Measurements from ENCODE around the gene GRIN2A.

The GRIN2A gene

GRCh38 chr16:10121897-10122425 lies 60.3 kb downstream of the GRIN2A start:
- no peaks in the 10 kb centered on the region for H3K36me3 ChIP-seq (ENCODE audit: control insufficient read depth, insufficient read depth, low read length)
- H3K4me3 ChIP-seq (ENCODE audit: low read length), result no peak overlapping the region
- H3K9me3 ChIP-seq (ENCODE audit: control insufficient read depth, low read length), result no peaks in the 10 kb centered on the region

DNA sequence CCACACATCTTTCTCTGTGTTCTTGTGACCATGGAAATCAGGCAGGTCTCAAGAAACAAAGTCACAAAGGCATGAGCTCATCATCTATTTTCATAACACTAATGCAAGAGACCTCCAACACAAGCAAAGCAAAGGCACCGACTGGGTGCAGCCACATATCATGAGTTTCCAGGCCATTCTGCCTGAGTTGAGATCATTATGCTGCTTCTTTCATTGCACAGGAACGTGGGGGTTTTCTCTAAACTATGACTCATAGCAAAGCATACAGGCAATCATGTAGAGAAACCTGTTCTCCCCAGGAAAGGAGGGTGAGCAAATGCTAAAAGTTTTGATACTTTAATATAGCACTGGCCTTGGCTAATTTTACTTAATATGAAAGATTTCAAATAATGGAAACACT lies 60.7 kb downstream of the GRIN2A start:
- peaks cover 21% of the 10 kb centered on the region for H3K4me1 ChIP-seq (ENCODE audit: control insufficient read depth, insufficient read depth, low read length)
- no peak overlapping the region for H3K9ac ChIP-seq (ENCODE audit: low read length)

More at GRCh38 chr16:10121897-10122425, 60.3 kb downstream of the GRIN2A start:
- no peaks in the 10 kb centered on the region for H3K27me3 ChIP-seq (ENCODE audit: control insufficient read depth, insufficient read depth, low read length)
- no peak overlapping the region for H3K9ac ChIP-seq (ENCODE audit: low read length)
- H3K4me1 ChIP-seq (ENCODE audit: control insufficient read depth, insufficient read depth, low read length), result peaks cover 21% of the 10 kb centered on the region

GRCh38 chr16:10120953-10121352 lies 61.3 kb downstream of the GRIN2A start:
- H3K36me3 ChIP-seq (ENCODE audit: control insufficient read depth, insufficient read depth, low read length), result no peaks in the 10 kb centered on the region
- H3K4me3 ChIP-seq (ENCODE audit: low read length), result no peak overlapping the region
- no peaks in the 10 kb centered on the region for H3K27me3 ChIP-seq (ENCODE audit: control insufficient read depth, insufficient read depth, low read length)
- no peak overlapping the region for H3K9ac ChIP-seq (ENCODE audit: low read length)
- no peaks in the 10 kb centered on the region for H3K9me3 ChIP-seq (ENCODE audit: control insufficient read depth, low read length)
- H3K4me1 ChIP-seq (ENCODE audit: control insufficient read depth, insufficient read depth, low read length), result peaks cover 21% of the 10 kb centered on the region

More for the DNA sequence above, 60.7 kb downstream of the GRIN2A start:
- no peaks in the 10 kb centered on the region for H3K36me3 ChIP-seq (ENCODE audit: control insufficient read depth, insufficient read depth, low read length)
- no peaks in the 10 kb centered on the region for H3K9me3 ChIP-seq (ENCODE audit: control insufficient read depth, low read length)
- H3K4me3 ChIP-seq (ENCODE audit: low read length), result no peak overlapping the region
- no peaks in the 10 kb centered on the region for H3K27me3 ChIP-seq (ENCODE audit: control insufficient read depth, insufficient read depth, low read length)

GRCh38 chr16:10114409-10114808 lies 67.8 kb downstream of the GRIN2A start:
- Histone ChIP-seq H3K9ac (ENCODE audit: low read length) (no peak overlapping the region), H3K4me3 (ENCODE audit: low read length) (no peak overlapping the region), H3K36me3 (ENCODE audit: control insufficient read depth, insufficient read depth, low read length) (no peaks in the 10 kb centered on the region), H3K27me3 (ENCODE audit: control insufficient read depth, insufficient read depth, low read length) (no peaks in the 10 kb centered on the region), H3K9me3 (ENCODE audit: control insufficient read depth, low read length) (no peaks in the 10 kb centered on the region), H3K4me1 (ENCODE audit: control insufficient read depth, insufficient read depth, low read length) (no peaks in the 10 kb centered on the region)

DNA sequence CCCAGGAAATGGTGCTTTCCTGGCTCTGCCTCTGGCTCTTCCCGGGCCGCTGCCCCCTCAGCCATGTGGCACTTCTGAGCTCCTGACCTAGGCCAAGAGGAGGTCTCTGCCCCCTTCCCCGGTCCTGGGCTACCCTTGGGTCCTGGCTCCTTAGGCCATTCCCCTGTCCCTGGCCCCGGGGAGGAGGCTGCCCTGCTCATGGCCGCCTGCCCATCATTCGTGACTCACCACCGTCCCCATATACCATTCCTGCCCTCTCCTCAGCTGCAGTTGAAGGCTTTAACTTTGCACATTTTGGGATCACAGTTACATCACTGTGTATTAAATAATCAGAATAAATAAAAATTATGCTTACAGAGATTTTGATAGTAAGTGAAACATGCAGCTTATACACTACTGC lies 69.0 kb downstream of the GRIN2A start:
- no peak overlapping the region for H3K4me3 ChIP-seq (ENCODE audit: low read length)
- no peaks in the 10 kb centered on the region for H3K9me3 ChIP-seq (ENCODE audit: control insufficient read depth, low read length)
- no peaks in the 10 kb centered on the region for H3K36me3 ChIP-seq (ENCODE audit: control insufficient read depth, insufficient read depth, low read length)
- no peak overlapping the region for H3K9ac ChIP-seq (ENCODE audit: low read length)
- no peaks in the 10 kb centered on the region for H3K4me1 ChIP-seq (ENCODE audit: control insufficient read depth, insufficient read depth, low read length)
- H3K27me3 ChIP-seq (ENCODE audit: control insufficient read depth, insufficient read depth, low read length), result no peaks in the 10 kb centered on the region

- Histone ChIP-seq H3K9ac (ENCODE audit: low read length) (no peak overlapping the region), H3K9me3 (ENCODE audit: control insufficient read depth, low read length) (no peaks in the 10 kb centered on the region), H3K27me3 (ENCODE audit: control insufficient read depth, insufficient read depth, low read length) (no peaks in the 10 kb centered on the region), H3K36me3 (ENCODE audit: control insufficient read depth, insufficient read depth, low read length) (no peaks in the 10 kb centered on the region), H3K4me3 (ENCODE audit: low read length) (no peak overlapping the region), H3K4me1 (ENCODE audit: control insufficient read depth, insufficient read depth, low read length) (no peaks in the 10 kb centered on the region)
Measured at GRCh38 chr16:10112021-10112420, 70.2 kb downstream of the GRIN2A start.

GRCh38 chr16:10111156-10111761 lies 71.0 kb downstream of the GRIN2A start:
- no peak overlapping the region for H3K9ac ChIP-seq (ENCODE audit: low read length)
- no peaks in the 10 kb centered on the region for H3K27me3 ChIP-seq (ENCODE audit: control insufficient read depth, insufficient read depth, low read length)
- no peaks in the 10 kb centered on the region for H3K9me3 ChIP-seq (ENCODE audit: control insufficient read depth, low read length)
- H3K4me3 ChIP-seq (ENCODE audit: low read length), result no peak overlapping the region
- H3K4me1 ChIP-seq (ENCODE audit: control insufficient read depth, insufficient read depth, low read length), result no peaks in the 10 kb centered on the region
- H3K36me3 ChIP-seq (ENCODE audit: control insufficient read depth, insufficient read depth, low read length), result no peaks in the 10 kb centered on the region

GRCh38 chr16:10110552-10110951 lies 71.7 kb downstream of the GRIN2A start:
- no peaks in the 10 kb centered on the region for H3K4me1 ChIP-seq (ENCODE audit: control insufficient read depth, insufficient read depth, low read length)
- no peaks in the 10 kb centered on the region for H3K27me3 ChIP-seq (ENCODE audit: control insufficient read depth, insufficient read depth, low read length)
- no peaks in the 10 kb centered on the region for H3K9me3 ChIP-seq (ENCODE audit: control insufficient read depth, low read length)
- no peak overlapping the region for H3K4me3 ChIP-seq (ENCODE audit: low read length)
- H3K36me3 ChIP-seq (ENCODE audit: control insufficient read depth, insufficient read depth, low read length), result no peaks in the 10 kb centered on the region
- no peak overlapping the region for H3K9ac ChIP-seq (ENCODE audit: low read length)

GRCh38 chr16:10107081-10107480 lies 75.1 kb downstream of the GRIN2A start:
- no peak overlapping the region for H3K9ac ChIP-seq (ENCODE audit: low read length)
- no peaks in the 10 kb centered on the region for H3K4me1 ChIP-seq (ENCODE audit: control insufficient read depth, insufficient read depth, low read length)
- no peaks in the 10 kb centered on the region for H3K36me3 ChIP-seq (ENCODE audit: control insufficient read depth, insufficient read depth, low read length)
- no peak overlapping the region for H3K4me3 ChIP-seq (ENCODE audit: low read length)
- H3K9me3 ChIP-seq (ENCODE audit: control insufficient read depth, low read length), result no peaks in the 10 kb centered on the region
- H3K27me3 ChIP-seq (ENCODE audit: control insufficient read depth, insufficient read depth, low read length), result no peaks in the 10 kb centered on the region

DNA sequence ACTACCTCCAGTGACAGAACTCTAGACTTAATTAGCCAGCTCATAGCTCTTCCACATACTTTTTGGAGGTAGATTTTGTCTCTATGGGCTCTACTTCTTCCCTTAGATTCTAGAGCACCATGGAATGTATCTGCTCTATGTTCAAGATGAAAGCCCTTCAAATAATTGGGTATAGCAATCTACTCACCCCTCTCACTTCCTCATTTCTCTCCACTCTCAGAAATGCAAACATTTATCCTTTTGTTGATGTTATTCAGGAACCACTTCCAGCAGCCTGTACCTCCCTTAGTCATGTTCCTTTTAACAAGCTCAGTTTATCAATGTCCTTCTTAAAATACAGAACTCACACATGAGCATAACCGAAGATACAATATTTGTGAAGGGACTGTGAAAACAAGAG lies 78.5 kb downstream of the GRIN2A start:
- H3K9ac ChIP-seq (ENCODE audit: low read length), result no peak overlapping the region
- H3K9me3 ChIP-seq (ENCODE audit: control insufficient read depth, low read length), result no peaks in the 10 kb centered on the region
- H3K4me1 ChIP-seq (ENCODE audit: control insufficient read depth, insufficient read depth, low read length), result no peaks in the 10 kb centered on the region
- no peaks in the 10 kb centered on the region for H3K27me3 ChIP-seq (ENCODE audit: control insufficient read depth, insufficient read depth, low read length)
- H3K4me3 ChIP-seq (ENCODE audit: low read length), result no peak overlapping the region
- no peaks in the 10 kb centered on the region for H3K36me3 ChIP-seq (ENCODE audit: control insufficient read depth, insufficient read depth, low read length)

- Histone ChIP-seq H3K27me3 (ENCODE audit: control insufficient read depth, insufficient read depth, low read length) (no peaks in the 10 kb centered on the region), H3K4me1 (ENCODE audit: control insufficient read depth, insufficient read depth, low read length) (no peaks in the 10 kb centered on the region), H3K36me3 (ENCODE audit: control insufficient read depth, insufficient read depth, low read length) (no peaks in the 10 kb centered on the region), H3K4me3 (ENCODE audit: low read length) (no peak overlapping the region), H3K9me3 (ENCODE audit: control insufficient read depth, low read length) (no peaks in the 10 kb centered on the region), H3K9ac (ENCODE audit: low read length) (no peak overlapping the region)
Measured at GRCh38 chr16:10103118-10103517, 79.1 kb downstream of the GRIN2A start.

DNA sequence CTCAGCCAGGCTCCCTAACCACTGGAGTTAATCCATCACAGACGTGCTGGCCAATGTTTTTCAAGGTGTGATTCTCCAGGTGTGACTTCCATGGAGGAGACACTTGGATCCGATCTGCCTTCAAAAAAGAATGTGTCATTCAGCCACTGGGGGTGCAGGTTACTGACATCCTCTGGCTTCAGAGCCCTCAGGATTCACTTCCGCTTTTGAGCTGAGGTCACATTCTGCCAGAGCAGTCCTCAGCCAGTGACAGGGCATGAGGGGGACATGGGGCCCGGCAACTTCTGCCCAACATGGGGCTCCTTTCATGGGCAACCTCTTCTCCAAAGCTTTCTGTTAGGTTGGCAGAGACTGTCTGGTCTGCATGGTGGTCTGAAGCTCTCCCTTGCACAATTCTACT lies 81.4 kb downstream of the GRIN2A start:
- Histone ChIP-seq H3K4me1 (ENCODE audit: control insufficient read depth, insufficient read depth, low read length) (no peaks in the 10 kb centered on the region), H3K4me3 (ENCODE audit: low read length) (no peak overlapping the region), H3K27me3 (ENCODE audit: control insufficient read depth, insufficient read depth, low read length) (no peaks in the 10 kb centered on the region), H3K9me3 (ENCODE audit: control insufficient read depth, low read length) (no peaks in the 10 kb centered on the region), H3K36me3 (ENCODE audit: control insufficient read depth, insufficient read depth, low read length) (no peaks in the 10 kb centered on the region), H3K9ac (ENCODE audit: low read length) (no peak overlapping the region)

- Histone ChIP-seq H3K9ac (ENCODE audit: low read length) (no peak overlapping the region), H3K36me3 (ENCODE audit: control insufficient read depth, insufficient read depth, low read length) (no peaks in the 10 kb centered on the region), H3K9me3 (ENCODE audit: control insufficient read depth, low read length) (no peaks in the 10 kb centered on the region), H3K27me3 (ENCODE audit: control insufficient read depth, insufficient read depth, low read length) (no peaks in the 10 kb centered on the region), H3K4me3 (ENCODE audit: low read length) (no peak overlapping the region), H3K4me1 (ENCODE audit: control insufficient read depth, insufficient read depth, low read length) (no peaks in the 10 kb centered on the region)
Measured at GRCh38 chr16:10098991-10099390, 83.2 kb downstream of the GRIN2A start.
